Activated gamma-delta T cell treated with anti-CD3 and anti-CD28 coated beads, Interleukin-2, amount 50 U/mL, for 16 hours (primary cell): ENCODE data around the gene SOX15.

ENCODE experiments used
- DNase-seq: peaks from one replicate; pipeline ENCODE4 v3.0.0-alpha.2; 2020; ENCODE audit warnings: low read depth

SOX15 gene

DNA sequence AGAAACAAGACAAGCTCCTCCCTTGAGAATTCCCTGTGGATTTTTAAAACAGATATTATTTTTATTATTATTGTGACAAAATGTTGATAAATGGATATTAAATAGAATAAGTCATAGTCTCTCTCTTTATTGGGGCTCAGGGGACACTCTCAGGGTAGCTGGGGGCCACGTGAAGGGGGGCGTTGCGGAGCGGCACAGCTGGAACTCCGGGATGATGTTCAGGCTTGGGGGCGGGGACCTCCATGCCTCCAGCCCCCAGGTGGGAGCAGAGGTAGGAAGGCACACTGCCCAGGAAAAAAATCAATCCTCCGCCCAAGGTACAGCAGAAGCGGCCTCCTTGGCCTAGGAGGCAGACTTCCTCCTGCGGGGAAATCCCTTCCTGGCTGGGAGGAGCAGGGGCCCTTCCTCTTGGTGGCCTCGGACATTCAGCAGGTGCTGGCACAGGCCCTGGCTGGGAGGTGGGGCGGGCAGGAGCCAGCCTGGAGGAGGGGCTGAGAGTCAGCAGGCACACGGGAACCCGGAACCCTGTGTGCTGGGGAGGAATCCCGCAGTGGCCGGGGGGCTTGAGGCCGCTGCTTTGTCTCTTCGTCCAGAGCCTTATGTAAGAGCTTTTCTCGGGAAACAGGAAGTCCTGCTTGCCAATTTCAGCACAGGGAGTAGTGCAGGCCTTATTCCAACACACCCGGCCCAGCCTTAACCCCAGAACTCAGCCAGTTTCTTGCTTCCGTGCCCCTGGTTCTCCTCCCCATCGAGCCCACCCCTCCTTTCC lies 31.9 kb downstream of the SOX15 start:
- DNase-seq = no peak

DNA sequence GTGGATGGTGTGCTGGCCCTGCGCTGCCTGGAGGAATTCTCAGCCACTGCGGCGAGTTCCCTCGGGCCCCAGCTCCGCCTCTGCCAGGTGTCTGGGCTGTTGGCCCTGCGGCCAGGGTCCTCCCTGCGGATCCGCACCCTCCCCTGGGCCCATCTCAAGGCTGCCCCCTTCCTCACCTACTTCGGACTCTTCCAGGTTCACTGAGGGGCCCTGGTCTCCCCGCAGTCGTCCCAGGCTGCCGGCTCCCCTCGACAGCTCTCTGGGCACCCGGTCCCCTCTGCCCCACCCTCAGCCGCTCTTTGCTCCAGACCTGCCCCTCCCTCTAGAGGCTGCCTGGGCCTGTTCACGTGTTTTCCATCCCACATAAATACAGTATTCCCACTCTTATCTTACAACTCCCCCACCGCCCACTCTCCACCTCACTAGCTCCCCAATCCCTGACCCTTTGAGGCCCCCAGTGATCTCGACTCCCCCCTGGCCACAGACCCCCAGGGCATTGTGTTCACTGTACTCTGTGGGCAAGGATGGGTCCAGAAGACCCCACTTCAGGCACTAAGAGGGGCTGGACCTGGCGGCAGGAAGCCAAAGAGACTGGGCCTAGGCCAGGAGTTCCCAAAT lies 32.6 kb downstream of the SOX15 start:
- DNase-seq = no peak

DNA sequence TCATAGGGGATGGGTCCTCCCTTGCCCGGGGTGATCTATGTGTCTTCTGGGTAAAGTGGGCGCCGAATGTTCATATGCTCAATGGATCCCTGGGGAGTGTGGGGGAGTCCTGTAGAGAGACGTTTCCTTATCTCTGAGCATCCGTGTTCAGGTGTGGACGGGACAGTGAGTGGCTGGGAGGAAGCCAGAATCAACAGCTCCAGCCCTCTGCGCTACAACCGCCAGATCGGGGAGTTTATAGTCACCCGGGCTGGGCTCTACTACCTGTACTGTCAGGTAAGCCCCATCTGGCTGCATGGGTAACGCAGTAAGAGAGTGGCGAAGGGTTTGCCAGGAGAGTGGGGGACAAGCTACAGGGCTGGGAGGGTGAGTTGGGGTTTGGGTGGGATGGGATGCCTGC lies 33.3 kb downstream of the SOX15 start:
- DNase-seq = no peak

DNA sequence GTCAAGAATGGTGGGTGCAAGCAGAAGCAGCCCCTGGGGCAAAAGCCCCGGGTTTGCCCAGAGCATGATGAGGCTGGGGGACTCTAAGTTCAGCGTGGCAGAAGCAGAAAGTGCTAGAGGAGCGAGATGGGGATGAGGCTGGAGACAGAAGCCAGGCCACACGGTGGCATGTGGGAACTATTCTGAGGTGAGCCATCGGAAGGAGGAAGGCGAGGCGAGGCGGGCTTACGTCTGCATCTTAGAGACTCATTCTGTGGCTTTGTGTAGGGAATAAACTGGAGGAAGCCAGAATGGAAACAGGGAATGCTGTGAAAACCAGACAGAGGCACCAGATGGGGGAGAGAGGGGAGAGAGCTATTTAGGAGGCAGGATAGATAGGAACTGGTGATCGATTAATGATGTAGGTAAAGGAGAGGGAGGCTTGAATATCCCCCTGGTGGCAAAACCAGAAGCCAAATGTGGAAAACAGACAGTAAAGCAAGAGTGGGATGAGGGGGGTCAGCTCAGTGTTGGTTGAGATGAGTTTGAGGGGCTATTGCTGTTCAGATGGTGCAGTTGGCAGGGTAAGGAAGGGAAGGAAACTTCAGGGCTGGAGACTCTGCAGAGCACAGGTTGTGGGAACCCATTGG lies 34.5 kb downstream of the SOX15 start:
- DNase-seq = no peak

DNA sequence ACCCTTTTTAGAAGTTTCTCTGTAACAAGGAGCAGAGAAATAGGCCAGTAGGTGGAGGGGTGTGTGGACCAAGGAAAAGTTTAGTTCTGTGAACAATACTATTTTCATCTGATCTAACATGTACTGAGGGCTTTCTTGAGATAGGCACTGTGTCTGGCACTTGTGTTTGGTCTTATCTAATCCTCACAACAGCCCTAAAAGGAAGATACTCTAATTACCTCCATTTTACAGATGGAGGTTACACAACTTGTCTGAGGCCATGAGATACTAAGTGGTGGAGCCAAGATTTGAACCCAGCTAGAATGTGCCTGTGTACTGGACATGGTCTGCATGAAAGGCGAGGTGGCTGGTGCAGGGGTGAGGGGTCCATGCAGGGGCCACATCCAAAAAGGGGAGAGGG lies 36.5 kb downstream of the SOX15 start:
- DNase-seq = no peak

DNA sequence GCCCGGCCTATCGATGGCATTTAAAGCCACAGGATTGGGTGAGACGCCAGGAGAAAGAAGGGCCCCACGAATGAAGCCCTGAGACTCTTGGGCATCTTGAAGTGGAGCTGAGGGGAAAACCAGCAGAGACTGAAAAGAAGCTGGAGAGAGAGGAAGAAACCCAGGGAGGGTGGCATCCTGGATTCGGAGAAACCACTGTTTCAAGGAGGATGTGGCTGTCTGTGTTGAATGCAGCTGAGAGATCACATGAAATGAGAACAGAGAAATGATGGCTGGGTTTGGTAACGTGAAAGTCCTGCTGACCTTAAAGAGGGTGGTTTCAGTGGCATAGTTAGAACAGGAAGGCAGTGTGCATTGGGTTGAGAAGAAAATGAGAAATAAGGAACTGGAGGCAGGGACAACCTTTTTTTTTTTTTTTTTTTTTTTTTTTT lies 37.3 kb downstream of the SOX15 start:
- no peak for DNase-seq

DNA sequence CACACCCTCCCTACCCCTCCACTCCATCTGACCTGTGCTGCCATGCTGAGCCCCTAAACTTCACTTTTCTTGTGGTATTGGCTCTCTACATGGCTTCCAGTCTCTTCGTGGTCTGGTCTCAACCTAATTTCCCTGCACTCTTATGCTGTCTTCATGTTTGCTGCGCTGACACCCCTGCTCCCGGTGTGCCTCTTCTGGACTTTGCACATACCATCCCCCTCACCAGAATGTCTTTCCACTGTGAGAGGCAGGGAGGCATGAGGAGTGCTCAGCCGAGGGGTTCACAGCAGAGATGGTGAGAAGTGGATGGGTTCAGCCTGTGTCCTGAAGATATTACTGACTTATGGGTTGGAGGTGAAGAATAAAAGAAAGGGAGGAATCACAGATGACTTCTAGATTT lies 38.5 kb downstream of the SOX15 start:
- DNase-seq = no peak

DNA sequence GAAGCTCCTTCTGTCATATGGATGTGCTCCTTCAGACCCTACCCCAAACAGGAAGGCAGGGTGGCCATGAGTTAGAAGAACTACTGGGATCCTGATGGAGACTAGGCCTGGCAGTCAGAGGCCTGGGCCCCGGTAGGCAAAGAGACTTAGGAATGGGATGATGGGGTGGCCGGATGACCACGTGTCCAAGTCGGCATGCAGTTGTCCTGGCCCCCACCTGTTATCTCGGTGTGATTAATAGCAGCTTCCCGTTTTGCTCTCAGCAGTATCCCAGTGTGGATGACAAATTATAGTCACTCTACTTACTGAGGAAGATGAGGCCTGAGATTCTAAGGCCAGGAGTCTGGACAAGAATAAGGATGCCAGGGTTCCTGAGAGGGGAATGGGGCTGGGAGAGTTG lies 39.5 kb downstream of the SOX15 start:
- DNase-seq = no peak

DNA sequence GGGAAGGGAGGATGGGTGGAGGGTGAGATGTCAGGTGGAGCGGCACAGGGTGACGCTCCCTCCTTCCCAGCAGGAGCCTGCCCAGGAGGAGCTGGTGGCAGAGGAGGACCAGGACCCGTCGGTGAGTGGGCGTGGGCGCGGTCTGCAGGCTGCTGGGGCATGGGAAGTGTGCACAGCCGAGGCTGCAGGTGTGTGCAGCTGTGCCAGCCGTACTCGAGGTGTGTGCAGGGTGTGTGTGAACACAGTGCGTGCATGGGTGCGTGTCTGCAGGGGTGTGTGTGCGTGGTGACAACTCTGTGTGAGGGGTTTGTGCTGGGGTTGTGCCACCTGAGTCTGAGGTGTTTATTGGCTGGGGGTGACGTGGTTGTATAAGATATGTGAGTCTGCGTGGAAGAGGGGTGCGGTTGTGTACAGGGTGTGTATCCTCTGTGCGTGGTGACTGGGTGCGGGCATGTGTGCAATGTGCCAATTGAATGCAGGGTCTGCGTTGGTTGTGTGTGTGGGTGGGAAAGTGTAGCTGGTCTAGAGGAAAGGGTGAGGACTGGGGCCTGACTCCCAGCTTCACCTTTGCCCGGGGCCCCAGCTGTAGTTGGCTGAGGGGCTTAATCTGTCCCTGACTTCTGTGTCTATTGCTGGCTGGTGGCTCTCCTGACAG lies 40.4 kb downstream of the SOX15 start:
- no peak for DNase-seq

DNA sequence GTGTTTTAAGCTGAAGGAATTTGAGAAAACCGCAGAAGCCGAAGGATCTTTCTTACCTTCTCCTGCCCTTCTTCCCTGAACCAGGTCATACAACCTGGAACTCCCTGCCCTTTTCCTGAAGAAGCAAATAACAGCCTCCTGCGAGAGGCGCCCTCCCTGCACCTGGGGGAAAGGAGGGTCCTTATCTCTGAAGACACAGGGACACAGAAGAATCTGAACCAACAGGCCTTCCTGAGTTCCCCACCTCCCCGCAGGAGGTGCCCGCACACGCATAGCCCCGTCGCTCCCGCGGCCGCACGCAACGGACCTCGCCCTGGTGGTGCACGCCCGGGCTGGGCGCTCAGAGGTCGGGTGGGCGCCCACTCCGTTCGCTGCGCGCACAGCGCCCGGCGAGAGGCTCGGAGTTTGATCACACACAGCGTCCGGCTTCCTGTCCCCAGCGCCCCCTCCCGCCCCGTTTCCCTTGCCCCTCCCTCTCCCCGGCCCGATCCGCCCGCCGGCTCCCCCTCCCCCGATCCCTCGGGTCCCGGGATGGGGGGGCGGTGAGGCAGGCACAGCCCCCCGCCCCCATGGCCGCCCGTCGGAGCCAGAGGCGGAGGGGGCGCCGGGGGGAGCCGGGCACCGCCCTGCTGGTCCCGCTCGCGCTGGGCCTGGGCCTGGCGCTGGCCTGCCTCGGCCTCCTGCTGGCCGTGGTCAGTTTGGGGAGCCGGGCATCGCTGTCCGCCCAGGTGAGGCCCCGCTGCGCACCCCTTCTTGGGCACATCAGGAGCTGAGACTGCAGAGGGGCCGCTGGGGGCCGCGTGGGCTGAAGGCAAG lies 41.1 kb downstream of the SOX15 start, which contains the start of gene TNFSF12:
TSS of gene TNFSF12 (plus strand) at position 474 of the 816 bp plus-strand sequence. CDS start at position 570, 96 bp downstream.
- DNase-seq = peak; percentile 41

DNA sequence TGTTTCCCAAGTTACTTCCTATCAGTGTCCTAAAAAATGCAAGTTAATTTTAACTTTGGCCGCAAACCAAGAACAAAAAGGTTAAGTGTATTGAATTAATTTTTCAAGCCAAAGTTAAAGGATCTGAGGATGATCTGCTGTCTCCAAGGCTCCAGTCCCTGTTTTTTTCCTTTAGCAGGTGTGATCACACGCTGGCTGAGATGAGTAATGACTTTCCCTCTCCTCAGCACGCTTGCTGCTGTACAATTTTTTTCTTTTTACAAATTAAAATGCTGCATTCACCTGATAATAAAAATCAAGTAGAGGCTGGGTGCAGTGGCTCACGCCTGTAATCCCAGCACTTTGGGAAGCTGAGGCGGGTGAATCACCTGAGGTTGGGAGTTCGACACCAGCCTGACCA lies 45.0 kb downstream of the SOX15 start:
- no peak for DNase-seq

DNA sequence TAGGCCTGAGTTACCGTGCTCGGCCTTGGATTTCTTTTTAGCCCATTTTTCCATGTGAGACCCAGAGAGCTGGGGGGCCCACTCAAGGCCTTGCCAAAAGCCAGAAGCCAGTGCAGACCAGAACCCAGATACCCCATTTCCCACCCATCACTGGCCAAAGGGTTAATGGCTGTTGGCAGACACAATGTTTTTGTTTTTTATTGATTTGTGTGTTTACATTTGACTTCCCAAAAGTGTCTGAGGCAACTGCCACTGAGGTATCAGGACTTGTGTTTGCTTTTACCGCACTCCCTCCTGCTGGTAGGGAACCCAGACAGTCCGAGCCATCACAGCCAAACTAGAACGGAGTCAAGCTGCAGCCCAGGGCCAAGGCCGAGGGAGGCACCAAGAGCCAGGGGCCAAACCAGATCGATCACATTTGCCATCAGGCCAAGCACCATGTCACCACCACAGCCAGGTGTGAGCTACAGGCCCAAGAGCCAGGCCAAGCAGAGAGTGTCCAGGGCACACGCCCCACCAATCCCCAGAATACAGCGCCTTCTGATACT lies 48.7 kb downstream of the SOX15 start:
- no peak for DNase-seq

DNA sequence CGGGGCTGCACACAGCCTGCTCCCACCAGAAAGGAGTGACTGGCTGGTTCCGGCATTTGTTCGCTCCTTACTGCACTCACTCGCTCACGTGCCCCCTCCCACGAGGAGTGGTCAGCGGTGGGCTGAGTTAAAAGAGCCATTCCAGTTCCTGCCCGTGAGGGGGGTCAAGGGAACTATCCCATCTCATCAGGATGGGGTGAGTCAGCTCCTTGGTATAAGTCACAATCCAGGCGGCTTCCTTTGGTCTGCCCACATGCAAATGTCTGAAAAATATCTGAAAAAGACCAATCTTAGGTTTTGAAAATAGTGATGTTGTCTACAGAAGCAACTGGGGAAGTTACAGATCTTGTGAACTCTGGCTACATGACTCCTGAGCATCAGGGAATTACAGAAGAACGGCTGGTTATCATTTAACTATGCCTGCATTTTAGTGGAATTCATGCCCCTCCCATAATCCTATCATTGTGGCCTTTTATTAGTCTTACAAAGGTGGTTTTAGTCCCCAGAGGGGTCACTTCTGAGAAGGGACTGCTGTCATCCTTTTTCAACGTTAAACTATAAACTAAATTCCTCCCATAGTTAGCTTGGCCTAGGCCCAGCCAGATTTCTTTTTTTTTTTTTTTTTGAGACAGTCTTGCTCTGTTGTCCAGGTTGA lies 50.9 kb downstream of the SOX15 start:
- no peak for DNase-seq
